HG02943 (cell line): ENCODE data around the gene EPHB1.

Experiments used
- ATAC-seq: cut with Tn5 transposase; IDR thresholded peaks from one replicate; pipeline ENCODE4 v1.9.1; 2021; ENCODE audit warnings: mild to moderate bottlenecking, low read depth, moderate library complexity; ENCODE audit not compliant: unreplicated experiment

EPHB1 gene

GRCh38 chr3:135068011-135068410 lies 273.0 kb downstream of the EPHB1 start:
- ATAC-seq = no peak

DNA sequence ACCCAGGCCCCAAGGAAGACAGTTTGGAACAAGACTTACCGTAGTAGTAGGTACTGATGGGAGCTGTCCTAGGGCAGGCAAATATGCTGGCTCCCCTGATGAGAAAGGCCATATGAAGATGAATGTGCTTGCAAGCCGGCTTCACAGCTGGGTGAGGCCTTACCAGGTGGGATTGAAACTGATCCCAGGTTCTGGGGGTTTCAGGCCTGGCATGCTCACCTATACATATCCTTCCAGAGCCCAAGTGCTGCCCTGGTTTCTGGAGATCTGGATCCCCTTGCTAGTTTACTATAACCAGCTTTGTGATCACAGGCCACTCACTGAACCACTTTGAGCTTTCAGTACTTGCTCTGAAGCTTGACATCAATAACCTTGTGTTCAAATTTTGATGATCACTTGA lies 274.3 kb downstream of the EPHB1 start:
- ATAC-seq = no peak

GRCh38 chr3:135071483-135071882 lies 276.4 kb downstream of the EPHB1 start:
- ATAC-seq = no peak

- no peak for ATAC-seq
Observed at GRCh38 chr3:135072431-135072830, 277.4 kb downstream of the EPHB1 start.

- ATAC-seq = no peak
Observed at GRCh38 chr3:135075157-135075556, 280.1 kb downstream of the EPHB1 start.

- no peak for ATAC-seq
Observed at GRCh38 chr3:135076341-135076740, 281.3 kb downstream of the EPHB1 start.

DNA sequence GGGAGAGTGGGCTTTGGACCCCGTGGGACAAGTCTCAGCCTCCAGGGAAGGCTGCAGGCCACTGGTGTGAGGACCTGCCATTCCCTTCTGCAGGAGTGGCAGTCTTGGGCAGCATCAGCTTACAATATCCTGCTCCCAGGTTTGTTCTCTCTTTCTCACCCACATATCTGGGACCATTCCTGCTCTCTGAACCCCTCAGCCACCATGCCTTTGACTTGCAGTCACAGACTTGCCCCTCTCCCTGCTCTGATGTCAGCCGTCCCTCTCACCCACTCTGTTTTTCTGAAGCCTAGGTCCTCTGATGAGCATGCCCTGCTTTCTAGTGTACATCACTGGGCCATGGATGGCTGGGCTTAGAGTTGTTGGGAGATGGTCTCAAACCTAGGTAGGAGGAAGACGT lies 282.1 kb downstream of the EPHB1 start:
- ATAC-seq = no peak

DNA sequence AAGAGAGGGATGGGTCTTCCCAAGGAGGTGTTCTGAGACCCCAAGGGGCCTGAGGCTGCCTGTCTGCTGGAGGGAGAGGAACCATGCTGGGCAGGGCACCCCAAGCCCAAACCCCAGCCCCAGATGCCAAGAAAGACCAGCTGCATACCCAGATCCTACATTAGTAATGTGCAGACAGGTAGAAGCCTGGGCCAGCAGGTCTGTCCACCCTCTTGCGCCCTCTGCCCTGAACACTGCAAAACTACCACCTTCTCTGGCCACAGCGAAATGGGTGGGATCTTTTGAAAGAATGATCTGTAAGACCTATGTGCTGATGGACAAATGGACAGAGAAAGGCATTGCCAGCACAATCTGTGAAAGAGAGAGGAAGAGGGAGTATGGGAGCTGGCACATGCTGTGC lies 283.2 kb downstream of the EPHB1 start:
- no peak for ATAC-seq

DNA sequence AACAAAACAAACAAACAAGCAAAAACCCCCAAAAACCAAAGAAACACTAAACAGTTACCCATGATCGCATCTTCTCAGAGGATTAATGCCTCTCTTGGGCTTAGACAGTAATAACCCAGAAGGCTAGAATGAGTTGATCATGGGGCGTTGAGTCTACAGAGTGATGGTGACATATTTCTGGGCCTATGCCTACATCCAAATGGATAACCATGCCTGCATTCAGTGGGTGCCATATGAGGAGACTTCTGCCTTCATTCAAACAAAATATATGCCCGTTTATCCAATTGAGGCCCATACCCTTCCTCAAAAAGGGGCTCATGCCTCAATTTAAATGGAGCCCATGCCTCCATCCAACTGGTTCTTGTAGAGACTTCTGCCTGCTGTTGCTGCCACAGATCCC lies 284.0 kb downstream of the EPHB1 start:
- ATAC-seq = no peak

- no peak for ATAC-seq
Observed at GRCh38 chr3:135081451-135081850, 286.4 kb downstream of the EPHB1 start.

DNA sequence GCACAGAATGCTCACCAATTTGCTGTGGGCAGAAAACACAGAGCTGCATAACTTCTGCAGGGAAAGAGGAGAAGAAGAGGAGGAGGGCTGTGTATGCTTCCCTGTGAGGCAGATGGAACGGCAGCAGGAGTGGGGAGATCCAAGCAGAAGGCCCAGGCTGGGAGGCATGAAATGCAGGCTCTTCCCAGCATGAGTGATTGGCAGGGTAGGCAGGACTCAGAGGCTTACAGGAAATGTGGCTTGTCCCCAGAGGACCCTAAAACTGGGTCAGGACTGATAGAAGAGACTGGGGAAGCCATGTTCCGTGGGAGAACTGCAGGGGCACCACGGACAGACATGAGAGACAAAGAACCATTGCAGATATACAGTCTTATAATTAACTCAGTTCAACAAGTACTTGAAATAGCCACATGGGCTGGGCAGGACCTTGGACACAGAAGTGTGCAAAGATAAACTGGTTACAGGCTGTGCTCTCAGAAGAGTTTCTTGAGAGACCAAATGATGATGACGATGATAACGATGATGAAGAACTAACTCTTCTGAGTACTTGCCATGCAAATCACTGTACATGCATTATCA lies 286.9 kb downstream of the EPHB1 start:
- ATAC-seq = no peak

DNA sequence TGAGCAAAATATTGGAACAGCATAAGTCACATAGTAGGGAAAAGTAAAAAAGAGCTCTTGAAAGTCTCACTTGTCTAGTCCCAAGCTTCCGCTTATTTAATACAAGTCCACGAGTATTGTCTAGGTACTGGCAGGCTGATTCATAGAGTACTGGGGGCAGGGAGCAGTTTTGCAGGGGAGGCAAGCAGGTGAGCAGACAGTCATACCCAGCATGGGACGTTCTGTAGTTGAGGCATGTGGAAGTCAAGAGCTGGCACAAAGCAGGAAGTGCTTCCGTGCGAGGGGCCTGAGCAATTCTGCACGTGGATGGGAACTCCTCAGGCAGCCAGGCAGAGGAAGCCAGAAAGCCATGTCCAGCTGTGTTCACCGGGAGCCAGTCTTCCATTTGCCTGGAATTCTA lies 287.6 kb downstream of the EPHB1 start:
- ATAC-seq = no peak

DNA sequence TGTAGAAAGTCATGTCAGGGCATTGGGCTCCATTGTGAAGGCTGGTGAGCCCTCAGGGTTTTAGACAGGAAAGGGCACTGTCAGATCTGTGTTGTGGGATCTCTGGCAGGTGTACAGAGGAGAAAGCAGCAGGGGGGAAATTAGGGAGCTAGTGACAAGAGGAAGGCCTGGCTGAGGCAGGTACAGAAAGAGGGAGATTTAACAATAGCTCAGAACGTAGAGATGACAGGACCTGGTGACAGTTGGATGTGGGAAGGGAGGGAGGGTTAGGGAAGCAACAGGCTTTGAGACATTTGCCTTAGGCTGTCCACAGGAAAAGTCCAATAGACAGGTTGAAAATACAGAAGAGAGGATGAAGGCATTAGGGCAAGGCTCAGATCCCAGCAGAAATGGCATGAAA lies 288.1 kb downstream of the EPHB1 start:
- no peak for ATAC-seq

DNA sequence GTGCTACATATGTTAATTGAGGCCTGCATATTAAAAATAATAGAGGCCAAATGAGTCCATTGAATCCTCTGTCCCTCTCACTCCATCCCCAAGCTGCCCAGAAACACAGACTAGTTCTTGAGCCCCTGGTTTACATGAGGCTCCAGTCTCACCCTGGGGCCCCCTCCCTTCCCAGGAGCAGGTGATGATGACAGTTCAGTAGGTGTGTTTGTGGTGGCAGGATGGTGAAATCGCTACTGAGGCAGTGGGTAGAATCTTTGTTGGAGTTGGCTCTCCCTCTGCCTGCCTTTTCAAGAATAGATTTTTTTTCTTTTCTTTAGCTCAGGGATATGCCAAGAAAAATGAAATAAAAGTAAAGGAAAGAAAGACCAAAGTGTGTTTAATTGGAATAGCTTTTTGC lies 288.7 kb downstream of the EPHB1 start:
- no peak for ATAC-seq

- no peak for ATAC-seq
Observed at GRCh38 chr3:135084405-135084804, 289.3 kb downstream of the EPHB1 start.

DNA sequence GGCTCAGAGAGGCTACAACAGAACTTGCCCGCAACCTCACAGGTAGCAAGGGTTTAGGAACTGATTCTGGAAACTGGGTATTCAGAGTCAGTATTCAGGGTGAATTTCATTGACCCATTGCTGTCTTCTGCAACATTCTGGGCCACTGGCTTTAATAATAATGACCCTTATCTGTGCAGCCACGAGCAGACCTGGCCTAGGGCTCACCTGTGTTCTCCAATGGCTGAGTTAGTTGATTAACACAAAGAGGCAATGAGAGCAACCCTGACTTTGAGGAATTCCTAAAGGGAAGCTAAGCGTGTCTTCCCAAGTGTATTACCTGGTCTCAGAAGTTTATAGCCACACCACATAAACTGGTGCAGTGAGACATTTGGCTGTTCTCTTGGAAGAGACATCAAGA lies 289.9 kb downstream of the EPHB1 start:
- no peak for ATAC-seq

DNA sequence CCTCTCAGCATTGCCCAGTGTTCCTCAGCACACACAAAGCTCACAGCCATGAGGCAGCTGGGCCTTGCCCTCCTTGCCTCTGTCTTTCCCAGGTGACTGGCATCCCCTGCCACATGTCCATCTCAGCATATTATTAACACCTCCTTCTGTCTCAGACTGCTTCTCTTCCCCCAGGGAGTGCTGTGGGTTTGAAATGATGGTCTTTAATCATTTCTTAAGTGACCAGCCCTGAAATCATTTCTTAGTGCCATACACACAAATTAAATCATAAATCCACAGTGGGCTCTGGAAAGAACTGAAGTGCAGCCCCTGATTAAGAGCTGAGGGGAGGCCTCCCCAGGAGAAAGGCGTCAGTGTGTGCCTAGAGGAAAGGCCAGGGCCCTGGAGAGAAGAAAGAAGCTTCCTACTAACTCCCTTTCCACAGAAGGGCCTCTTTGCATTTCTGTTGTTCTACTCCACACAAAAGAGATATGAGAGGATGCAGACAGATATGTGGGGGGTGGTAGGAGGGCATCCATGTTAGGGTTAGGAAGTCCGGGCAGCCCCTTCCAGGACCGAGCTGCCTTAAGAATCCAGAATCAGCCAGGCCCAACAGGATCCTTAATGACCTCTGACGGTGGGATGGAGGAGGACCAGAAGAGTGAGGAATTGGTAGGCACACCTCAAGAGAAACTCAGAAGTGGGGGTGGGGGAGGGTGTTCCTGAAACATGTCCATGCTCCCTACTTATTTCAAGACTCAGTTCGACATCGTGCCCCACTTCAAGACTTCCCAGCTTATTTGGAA lies 290.8 kb downstream of the EPHB1 start:
- ATAC-seq = no peak

DNA sequence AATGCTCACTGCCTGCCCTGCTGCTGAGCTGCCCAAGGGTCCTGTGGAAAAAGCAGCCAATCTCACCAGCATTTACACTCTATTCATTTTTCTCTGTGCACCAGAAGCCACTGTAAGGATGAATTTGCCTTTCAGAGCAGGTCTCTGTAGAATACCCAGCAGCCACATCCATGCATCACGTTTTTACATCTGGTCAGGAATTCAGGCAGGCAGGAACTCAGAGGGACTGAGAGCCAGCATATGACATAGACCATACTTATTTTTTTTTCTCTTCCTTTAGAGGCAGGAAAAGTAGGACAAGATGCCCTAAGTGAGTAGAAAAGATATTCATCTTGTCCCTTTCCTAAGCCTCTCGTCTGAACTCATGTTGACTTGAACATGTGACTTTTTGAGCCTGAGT lies 292.7 kb downstream of the EPHB1 start:
- no peak for ATAC-seq

DNA sequence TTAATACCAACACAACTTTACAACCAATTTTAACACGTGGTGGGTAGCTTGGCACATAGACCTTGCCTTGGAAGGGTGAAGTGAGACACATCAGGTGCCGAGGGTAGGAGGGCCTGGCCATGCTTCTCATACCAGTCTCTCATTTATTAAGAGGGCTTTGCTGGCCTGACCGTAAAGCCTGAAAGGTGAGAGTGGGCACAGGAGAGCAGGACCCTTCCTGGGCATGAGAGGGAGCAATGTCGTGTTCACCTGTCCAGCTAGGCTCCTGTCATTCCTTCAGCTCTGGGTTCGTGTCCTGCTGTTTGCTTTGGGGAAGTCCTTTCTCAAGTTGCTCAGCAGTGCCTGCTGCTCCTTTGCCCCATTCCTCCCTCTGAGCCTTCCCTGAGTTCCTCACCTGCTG lies 294.4 kb downstream of the EPHB1 start:
- no peak for ATAC-seq

GRCh38 chr3:135090020-135090717 lies 295.1 kb downstream of the EPHB1 start:
- no peak for ATAC-seq

DNA sequence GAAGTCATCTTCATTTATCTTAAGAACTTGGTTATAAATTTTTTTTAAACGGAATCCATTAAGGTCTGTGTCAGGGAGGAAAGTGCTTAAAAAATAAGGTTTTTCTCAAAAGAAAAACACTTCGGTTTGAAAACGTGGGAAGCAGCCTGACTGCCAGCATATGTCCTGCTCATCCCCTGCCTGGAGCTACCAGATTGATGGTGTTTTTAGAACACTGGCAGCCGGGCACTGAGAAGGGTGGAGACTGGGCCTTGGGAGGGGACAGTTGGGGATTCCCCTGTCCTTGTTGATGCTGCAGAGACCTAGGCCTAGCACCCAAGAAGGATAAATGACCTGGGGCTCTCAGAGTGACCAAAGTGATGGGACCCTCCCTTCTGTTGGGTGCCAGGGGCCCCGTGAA lies 296.9 kb downstream of the EPHB1 start:
- no peak for ATAC-seq

DNA sequence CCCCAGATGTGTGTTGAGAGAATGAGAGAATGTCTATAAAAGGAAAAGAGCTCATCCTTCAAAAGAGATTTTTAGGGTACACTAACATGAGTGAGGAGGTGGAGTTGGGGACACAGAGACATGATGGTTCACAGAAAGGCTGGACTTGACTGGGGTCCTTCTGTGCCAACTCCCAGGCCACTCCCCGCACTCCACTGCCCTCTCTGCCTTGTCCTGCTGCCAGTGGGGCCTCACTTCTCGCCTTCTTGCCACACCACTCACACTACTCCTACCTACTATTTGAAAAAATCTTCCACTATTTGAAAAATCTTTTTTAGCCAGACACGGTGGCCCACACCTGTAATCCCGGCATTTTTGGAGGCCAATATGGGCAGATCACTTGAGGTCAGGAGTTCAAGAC lies 298.1 kb downstream of the EPHB1 start:
- no peak for ATAC-seq
